ENCODE data around the gene KRT7.

The KRT7 gene

GRCh38 chr12:52232674-52233461 lies at the start of gene KRT7:
Gene KRT7 (plus strand): TSS chr12:52233243. CDS start chr12:52233297, 54 bp downstream.
- Mint-ChIP-seq H3K4me3 (no peak within 1 kb of the TSS), H3K36me3 (ENCODE audit: low read depth) (no peaks in the 10 kb centered on the region), H3K9me3 (no peaks in the 10 kb centered on the region), H3K27me3 (peaks cover 48% of the 10 kb centered on the region), H3K27ac (no peak within 1 kb of the TSS), H3K4me1 (ENCODE audit: low read depth) (no peaks in the 10 kb centered on the region)

GRCh38 chr12:52183544-52183910 lies 49.5 kb upstream of the KRT7 start:
- no peaks in the 10 kb centered on the region for H3K27me3 Mint-ChIP-seq
- H3K9me3 Mint-ChIP-seq: no peaks in the 10 kb centered on the region
- no peak overlapping the region for H3K27ac Mint-ChIP-seq
- no peaks in the 10 kb centered on the region for H3K4me1 Mint-ChIP-seq (ENCODE audit: low read depth)
- H3K36me3 Mint-ChIP-seq (ENCODE audit: low read depth): no peaks in the 10 kb centered on the region
- H3K4me3 Mint-ChIP-seq: no peak overlapping the region

GRCh38 chr12:52183971-52184370 lies 49.1 kb upstream of the KRT7 start:
- no peak overlapping the region for H3K27ac Mint-ChIP-seq
- H3K4me1 Mint-ChIP-seq (ENCODE audit: low read depth): no peaks in the 10 kb centered on the region
- no peaks in the 10 kb centered on the region for H3K9me3 Mint-ChIP-seq
- no peaks in the 10 kb centered on the region for H3K27me3 Mint-ChIP-seq
- no peak overlapping the region for H3K4me3 Mint-ChIP-seq
- H3K36me3 Mint-ChIP-seq (ENCODE audit: low read depth): no peaks in the 10 kb centered on the region

GRCh38 chr12:52184813-52185212 lies 48.2 kb upstream of the KRT7 start:
- Mint-ChIP-seq H3K4me1 (ENCODE audit: low read depth) (no peaks in the 10 kb centered on the region), H3K27ac (no peak overlapping the region), H3K36me3 (ENCODE audit: low read depth) (no peaks in the 10 kb centered on the region), H3K4me3 (no peak overlapping the region), H3K27me3 (no peaks in the 10 kb centered on the region), H3K9me3 (no peaks in the 10 kb centered on the region)

GRCh38 chr12:52185400-52185967 lies 47.6 kb upstream of the KRT7 start:
- Mint-ChIP-seq H3K4me1 (ENCODE audit: low read depth) (no peaks in the 10 kb centered on the region), H3K4me3 (no peak overlapping the region), H3K9me3 (no peaks in the 10 kb centered on the region), H3K27ac (no peak overlapping the region), H3K36me3 (ENCODE audit: low read depth) (no peaks in the 10 kb centered on the region), H3K27me3 (no peaks in the 10 kb centered on the region)

- H3K27ac Mint-ChIP-seq: no peak overlapping the region
- no peaks in the 10 kb centered on the region for H3K27me3 Mint-ChIP-seq
Observed at GRCh38 chr12:52186118-52186840, 46.8 kb upstream of the KRT7 start.

GRCh38 chr12:52187206-52187605 lies 45.8 kb upstream of the KRT7 start:
- no peak overlapping the region for H3K27ac Mint-ChIP-seq
- no peak overlapping the region for H3K4me3 Mint-ChIP-seq

More at GRCh38 chr12:52186118-52186840, 46.8 kb upstream of the KRT7 start:
- no peaks in the 10 kb centered on the region for H3K9me3 Mint-ChIP-seq
- H3K4me3 Mint-ChIP-seq: no peak overlapping the region
- no peaks in the 10 kb centered on the region for H3K36me3 Mint-ChIP-seq (ENCODE audit: low read depth)
- no peaks in the 10 kb centered on the region for H3K4me1 Mint-ChIP-seq (ENCODE audit: low read depth)

GRCh38 chr12:52187640-52188039 lies 45.4 kb upstream of the KRT7 start:
- H3K4me3 Mint-ChIP-seq: no peak overlapping the region
- H3K4me1 Mint-ChIP-seq (ENCODE audit: low read depth): peaks cover 4% of the 10 kb centered on the region
- no peaks in the 10 kb centered on the region for H3K9me3 Mint-ChIP-seq

More at GRCh38 chr12:52187206-52187605, 45.8 kb upstream of the KRT7 start:
- Mint-ChIP-seq H3K9me3 (no peaks in the 10 kb centered on the region), H3K36me3 (ENCODE audit: low read depth) (no peaks in the 10 kb centered on the region), H3K27me3 (no peaks in the 10 kb centered on the region), H3K4me1 (ENCODE audit: low read depth) (no peaks in the 10 kb centered on the region)

GRCh38 chr12:52188658-52189057 lies 44.4 kb upstream of the KRT7 start:
- Mint-ChIP-seq H3K9me3 (no peaks in the 10 kb centered on the region), H3K27ac (no peak overlapping the region), H3K27me3 (no peaks in the 10 kb centered on the region), H3K36me3 (ENCODE audit: low read depth) (no peaks in the 10 kb centered on the region), H3K4me1 (ENCODE audit: low read depth) (peaks cover 6% of the 10 kb centered on the region), H3K4me3 (no peak overlapping the region)

More at GRCh38 chr12:52187640-52188039, 45.4 kb upstream of the KRT7 start:
- Mint-ChIP-seq H3K36me3 (ENCODE audit: low read depth) (no peaks in the 10 kb centered on the region), H3K27me3 (no peaks in the 10 kb centered on the region), H3K27ac (no peak overlapping the region)

- Mint-ChIP-seq H3K36me3 (ENCODE audit: low read depth) (no peaks in the 10 kb centered on the region), H3K9me3 (no peaks in the 10 kb centered on the region), H3K27ac (no peak overlapping the region), H3K4me1 (ENCODE audit: low read depth) (peaks cover 6% of the 10 kb centered on the region), H3K4me3 (no peak overlapping the region), H3K27me3 (no peaks in the 10 kb centered on the region)
Observed at GRCh38 chr12:52189376-52190174, 43.5 kb upstream of the KRT7 start.

GRCh38 chr12:52190860-52191729 lies 41.9 kb upstream of the KRT7 start:
- no peak overlapping the region for H3K27ac Mint-ChIP-seq
- peaks cover 9% of the 10 kb centered on the region for H3K4me1 Mint-ChIP-seq (ENCODE audit: low read depth)
- H3K4me3 Mint-ChIP-seq: no peak overlapping the region
- H3K36me3 Mint-ChIP-seq (ENCODE audit: low read depth): no peaks in the 10 kb centered on the region
- no peaks in the 10 kb centered on the region for H3K9me3 Mint-ChIP-seq
- no peaks in the 10 kb centered on the region for H3K27me3 Mint-ChIP-seq

GRCh38 chr12:52191841-52192791 lies 40.9 kb upstream of the KRT7 start, which contains the start of gene KRT80:
Gene KRT80 (minus strand): TSS chr12:52192014. CDS start chr12:52191902, 112 bp downstream.
- Mint-ChIP-seq H3K36me3 (ENCODE audit: low read depth) (no peaks in the 10 kb centered on the region), H3K4me1 (ENCODE audit: low read depth) (peaks cover 9% of the 10 kb centered on the region)

GRCh38 chr12:52193532-52193931 lies 39.5 kb upstream of the KRT7 start:
- Mint-ChIP-seq H3K4me1 (ENCODE audit: low read depth) (peaks cover 9% of the 10 kb centered on the region), H3K36me3 (ENCODE audit: low read depth) (no peaks in the 10 kb centered on the region), H3K9me3 (no peaks in the 10 kb centered on the region), H3K27me3 (no peaks in the 10 kb centered on the region), H3K4me3 (no peak overlapping the region), H3K27ac (no peak overlapping the region)

More at GRCh38 chr12:52191841-52192791, 40.9 kb upstream of the KRT7 start, which contains the start of gene KRT80:
- Mint-ChIP-seq H3K9me3 (no peaks in the 10 kb centered on the region), H3K27ac (no peak within 1 kb of the TSS), H3K27me3 (no peaks in the 10 kb centered on the region), H3K4me3 (no peak within 1 kb of the TSS)
